ENCODE data around the gene ID2. TPM values are rescaled to one million over a fixed set of nuclear protein-coding genes. Genes with fewer than 3 reads are reported as not detected.
A peak's percentile ranks its signal among the peaks of the same experiment; 100 is the strongest.

Gene ID2
- total and polyA plus RNA-seq, 4 donors: 149 to 488 (median 245) TPM

DNA sequence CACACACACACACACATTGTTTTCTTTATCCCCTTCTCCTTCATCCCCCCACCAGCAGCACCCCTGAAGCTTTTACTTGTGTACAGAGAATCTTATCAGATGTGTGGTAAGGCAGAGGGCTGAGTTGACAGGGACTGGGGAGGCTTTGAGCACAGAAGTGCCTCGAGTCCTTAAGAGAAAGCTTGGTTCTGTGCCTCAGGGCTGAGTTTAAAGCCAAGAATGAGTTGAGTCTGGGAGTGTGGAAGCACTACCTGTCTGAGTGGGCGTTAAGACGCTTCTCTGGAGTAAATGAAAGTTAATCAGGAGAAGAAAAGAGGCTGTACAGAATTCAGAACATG is 2.7 kb downstream of the ID2 start:
- H3K27me3 ChIP-seq (ENCODE audit: control insufficient read depth in 4 of 4, insufficient read depth in 4 of 4, low read length in 3 of 4): no peaks in the 10 kb centered on the region
- no peaks in the 10 kb centered on the region for H3K36me3 ChIP-seq (ENCODE audit: control insufficient read depth in 4 of 4, insufficient read depth in 3 of 4, low read depth in 1 of 4, low read length in 3 of 4)
- peaks cover 2 to 14% (median 4%) of the 10 kb centered on the region in 4 donors for H3K4me1 ChIP-seq (ENCODE audit: control insufficient read depth in 4 of 4, insufficient read depth in 4 of 4, low read length in 3 of 4)
- DNase-seq (ENCODE audit: low spot score): peak; percentile 56
- no peaks in the 10 kb centered on the region for H3K9me3 ChIP-seq (ENCODE audit: control insufficient read depth in 4 of 4, low read length in 3 of 4)
- H3K27ac ChIP-seq (ENCODE audit: low read depth in 1 of 2, low read length in 2 of 2): peak overlapping the region; percentile 85 to 90
- WGBS: 4% methylated on average over 3 of the region's 3 CpGs
- H3K4me3 ChIP-seq (ENCODE audit: low read depth in 1 of 3, low read length in 3 of 3): peak overlapping the region; percentile 64 to 97 (median 91)
- H3K9ac ChIP-seq (ENCODE audit: low read depth in 1 of 2, low read length in 2 of 2): peak overlapping the region; percentile 85 to 93
- TF ChIP-seq, protein P1, sequence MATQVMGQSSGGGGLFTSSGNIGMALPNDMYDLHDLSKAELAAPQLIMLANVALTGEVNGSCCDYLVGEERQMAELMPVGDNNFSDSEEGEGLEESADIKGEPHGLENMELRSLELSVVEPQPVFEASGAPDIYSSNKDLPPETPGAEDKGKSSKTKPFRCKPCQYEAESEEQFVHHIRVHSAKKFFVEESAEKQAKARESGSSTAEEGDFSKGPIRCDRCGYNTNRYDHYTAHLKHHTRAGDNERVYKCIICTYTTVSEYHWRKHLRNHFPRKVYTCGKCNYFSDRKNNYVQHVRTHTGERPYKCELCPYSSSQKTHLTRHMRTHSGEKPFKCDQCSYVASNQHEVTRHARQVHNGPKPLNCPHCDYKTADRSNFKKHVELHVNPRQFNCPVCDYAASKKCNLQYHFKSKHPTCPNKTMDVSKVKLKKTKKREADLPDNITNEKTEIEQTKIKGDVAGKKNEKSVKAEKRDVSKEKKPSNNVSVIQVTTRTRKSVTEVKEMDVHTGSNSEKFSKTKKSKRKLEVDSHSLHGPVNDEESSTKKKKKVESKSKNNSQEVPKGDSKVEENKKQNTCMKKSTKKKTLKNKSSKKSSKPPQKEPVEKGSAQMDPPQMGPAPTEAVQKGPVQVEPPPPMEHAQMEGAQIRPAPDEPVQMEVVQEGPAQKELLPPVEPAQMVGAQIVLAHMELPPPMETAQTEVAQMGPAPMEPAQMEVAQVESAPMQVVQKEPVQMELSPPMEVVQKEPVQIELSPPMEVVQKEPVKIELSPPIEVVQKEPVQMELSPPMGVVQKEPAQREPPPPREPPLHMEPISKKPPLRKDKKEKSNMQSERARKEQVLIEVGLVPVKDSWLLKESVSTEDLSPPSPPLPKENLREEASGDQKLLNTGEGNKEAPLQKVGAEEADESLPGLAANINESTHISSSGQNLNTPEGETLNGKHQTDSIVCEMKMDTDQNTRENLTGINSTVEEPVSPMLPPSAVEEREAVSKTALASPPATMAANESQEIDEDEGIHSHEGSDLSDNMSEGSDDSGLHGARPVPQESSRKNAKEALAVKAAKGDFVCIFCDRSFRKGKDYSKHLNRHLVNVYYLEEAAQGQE (IDR thresholded peaks at IDR 0.05): no peak
- TF ChIP-seq, protein P2, sequence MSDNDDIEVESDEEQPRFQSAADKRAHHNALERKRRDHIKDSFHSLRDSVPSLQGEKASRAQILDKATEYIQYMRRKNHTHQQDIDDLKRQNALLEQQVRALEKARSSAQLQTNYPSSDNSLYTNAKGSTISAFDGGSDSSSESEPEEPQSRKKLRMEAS (IDR thresholded peaks at IDR 0.05): no peak
- TF ChIP-seq HNF4G (IDR thresholded peaks at IDR 0.05): no peak
- no peak for TF ChIP-seq YY1 (IDR thresholded peaks at IDR 0.05)
- TF ChIP-seq FOXA2 (IDR thresholded peaks at IDR 0.05): no peak
- no peak for TF ChIP-seq NR2F2 (IDR thresholded peaks at IDR 0.05)

DNA sequence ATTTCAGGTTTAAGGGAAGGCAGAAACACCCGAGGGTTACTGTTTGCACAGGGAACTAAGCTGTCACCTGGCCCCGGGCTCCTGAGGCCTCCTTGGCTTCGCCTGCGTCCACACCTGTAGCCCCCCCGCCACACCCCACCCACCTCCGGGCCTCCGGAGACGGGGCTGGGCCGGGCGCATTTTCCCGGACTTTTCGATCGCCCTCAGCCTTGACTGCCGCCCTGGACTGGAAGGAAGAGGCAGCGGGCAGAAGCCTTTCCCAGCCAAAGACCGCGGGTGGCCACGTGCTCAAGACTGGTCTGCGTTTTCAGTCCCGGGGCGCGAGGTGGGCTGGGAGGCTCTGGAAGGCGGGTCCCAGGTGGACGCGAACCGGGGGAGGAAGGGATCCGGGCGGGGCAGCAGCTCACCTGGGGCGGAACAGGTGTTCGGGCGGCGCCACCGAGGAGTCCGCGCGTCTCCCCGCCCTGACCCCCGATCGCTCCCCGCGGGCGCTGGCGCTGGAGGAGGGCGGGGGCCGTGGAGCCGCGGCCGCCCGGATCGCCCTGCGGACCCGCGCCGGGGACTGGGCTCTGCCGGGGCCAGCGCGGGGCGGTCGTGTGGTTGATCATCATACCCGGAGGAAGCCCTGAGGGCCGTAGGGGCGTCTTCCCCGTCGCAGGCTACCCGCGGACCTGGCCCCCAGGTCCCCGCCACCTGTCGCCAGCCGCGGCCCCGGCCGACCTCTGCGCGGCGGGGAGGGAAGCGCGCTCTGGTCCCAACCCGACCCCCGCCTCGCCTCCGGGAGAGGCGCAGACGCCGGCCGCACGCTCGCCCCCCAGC is 3.2 kb downstream of the ID2 start:
- TF ChIP-seq, protein P3, sequence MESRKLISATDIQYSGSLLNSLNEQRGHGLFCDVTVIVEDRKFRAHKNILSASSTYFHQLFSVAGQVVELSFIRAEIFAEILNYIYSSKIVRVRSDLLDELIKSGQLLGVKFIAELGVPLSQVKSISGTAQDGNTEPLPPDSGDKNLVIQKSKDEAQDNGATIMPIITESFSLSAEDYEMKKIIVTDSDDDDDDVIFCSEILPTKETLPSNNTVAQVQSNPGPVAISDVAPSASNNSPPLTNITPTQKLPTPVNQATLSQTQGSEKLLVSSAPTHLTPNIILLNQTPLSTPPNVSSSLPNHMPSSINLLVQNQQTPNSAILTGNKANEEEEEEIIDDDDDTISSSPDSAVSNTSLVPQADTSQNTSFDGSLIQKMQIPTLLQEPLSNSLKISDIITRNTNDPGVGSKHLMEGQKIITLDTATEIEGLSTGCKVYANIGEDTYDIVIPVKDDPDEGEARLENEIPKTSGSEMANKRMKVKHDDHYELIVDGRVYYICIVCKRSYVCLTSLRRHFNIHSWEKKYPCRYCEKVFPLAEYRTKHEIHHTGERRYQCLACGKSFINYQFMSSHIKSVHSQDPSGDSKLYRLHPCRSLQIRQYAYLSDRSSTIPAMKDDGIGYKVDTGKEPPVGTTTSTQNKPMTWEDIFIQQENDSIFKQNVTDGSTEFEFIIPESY (IDR thresholded peaks at IDR 0.05): peak; percentile 41
- TF ChIP-seq FOXA1 (IDR thresholded peaks at IDR 0.05) (no peak), TAF1 (conservative IDR thresholded peaks at IDR 0.05) (peak; percentile 51), HNF4A (conservative IDR thresholded peaks at IDR 0.05) (peak; percentile 26 to 59), RXRA (IDR thresholded peaks at IDR 0.05) (peak; percentile 23 to 58), NR2F2 (IDR thresholded peaks at IDR 0.05) (no peak), SP1 (IDR thresholded peaks at IDR 0.05) (peak; percentile 61), YY1 (IDR thresholded peaks at IDR 0.05) (peak; percentile 53), EGR1 (IDR thresholded peaks at IDR 0.05; ENCODE audit: low read depth in 2 of 2) (peak; percentile 14 to 73), RAD21 (IDR thresholded peaks at IDR 0.05) (peak; percentile 38 to 43), JUND (IDR thresholded peaks at IDR 0.05) (peak in 1 of 2 donors; percentile 96), FOXA2 (IDR thresholded peaks at IDR 0.05) (no peak), GABPA (IDR thresholded peaks at IDR 0.05 in 1 of 2, conservative IDR thresholded peaks at IDR 0.05 in 1 of 2) (no peak)
- TF ChIP-seq, protein P1 (IDR thresholded peaks at IDR 0.05): peak; percentile 63
- TF ChIP-seq, protein P4, sequence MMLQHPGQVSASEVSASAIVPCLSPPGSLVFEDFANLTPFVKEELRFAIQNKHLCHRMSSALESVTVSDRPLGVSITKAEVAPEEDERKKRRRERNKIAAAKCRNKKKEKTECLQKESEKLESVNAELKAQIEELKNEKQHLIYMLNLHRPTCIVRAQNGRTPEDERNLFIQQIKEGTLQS (IDR thresholded peaks at IDR 0.05): no peak
- TF ChIP-seq, protein P5, sequence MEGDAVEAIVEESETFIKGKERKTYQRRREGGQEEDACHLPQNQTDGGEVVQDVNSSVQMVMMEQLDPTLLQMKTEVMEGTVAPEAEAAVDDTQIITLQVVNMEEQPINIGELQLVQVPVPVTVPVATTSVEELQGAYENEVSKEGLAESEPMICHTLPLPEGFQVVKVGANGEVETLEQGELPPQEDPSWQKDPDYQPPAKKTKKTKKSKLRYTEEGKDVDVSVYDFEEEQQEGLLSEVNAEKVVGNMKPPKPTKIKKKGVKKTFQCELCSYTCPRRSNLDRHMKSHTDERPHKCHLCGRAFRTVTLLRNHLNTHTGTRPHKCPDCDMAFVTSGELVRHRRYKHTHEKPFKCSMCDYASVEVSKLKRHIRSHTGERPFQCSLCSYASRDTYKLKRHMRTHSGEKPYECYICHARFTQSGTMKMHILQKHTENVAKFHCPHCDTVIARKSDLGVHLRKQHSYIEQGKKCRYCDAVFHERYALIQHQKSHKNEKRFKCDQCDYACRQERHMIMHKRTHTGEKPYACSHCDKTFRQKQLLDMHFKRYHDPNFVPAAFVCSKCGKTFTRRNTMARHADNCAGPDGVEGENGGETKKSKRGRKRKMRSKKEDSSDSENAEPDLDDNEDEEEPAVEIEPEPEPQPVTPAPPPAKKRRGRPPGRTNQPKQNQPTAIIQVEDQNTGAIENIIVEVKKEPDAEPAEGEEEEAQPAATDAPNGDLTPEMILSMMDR (IDR thresholded peaks at IDR 0.05; ENCODE audit: low read depth, low read length, missing input control): no peak
- TF ChIP-seq, protein P2 (IDR thresholded peaks at IDR 0.05): peak; percentile 66
- Histone ChIP-seq H3K27me3 (ENCODE audit: control insufficient read depth in 4 of 4, insufficient read depth in 4 of 4, low read length in 3 of 4) (no peaks in the 10 kb centered on the region), H3K36me3 (ENCODE audit: control insufficient read depth in 4 of 4, insufficient read depth in 3 of 4, low read depth in 1 of 4, low read length in 3 of 4) (no peaks in the 10 kb centered on the region), H3K9ac (ENCODE audit: low read depth in 1 of 2, low read length in 2 of 2) (peak overlapping the region; percentile 85 to 93), H3K4me3 (ENCODE audit: low read depth in 1 of 3, low read length in 3 of 3) (peak overlapping the region; percentile 64 to 97 (median 91)), H3K9me3 (ENCODE audit: control insufficient read depth in 4 of 4, low read length in 3 of 4) (no peaks in the 10 kb centered on the region), H3K27ac (ENCODE audit: low read depth in 1 of 2, low read length in 2 of 2) (peak overlapping the region; percentile 85 to 90), H3K4me1 (ENCODE audit: control insufficient read depth in 4 of 4, insufficient read depth in 4 of 4, low read length in 3 of 4) (peaks cover 2 to 10% (median 4%) of the 10 kb centered on the region in 4 donors)
- under 1% methylated on average over 87 of the region's 87 CpGs for WGBS
- DNase-seq (ENCODE audit: low spot score): peak; percentile 75
